ENCODE measurements around the gene TSPO.

GRCh38 chr22:43151251-43152002 lies at the start of gene TSPO:
- TF ChIP-seq YY1 (IDR thresholded peaks at IDR 0.05; ENCODE audit: insufficient read depth, insufficient read length) (no peak), ZNF274 (IDR thresholded peaks at IDR 0.05; ENCODE audit: low read depth, low read length) (no peak)

Data from NT2/D1 (cell line).